Measurements from ENCODE around the gene NPBWR2.

- TF ChIP-seq CTCF (IDR thresholded peaks at IDR 0.05) (no peak), ZFX (IDR thresholded peaks at IDR 0.05; ENCODE audit: borderline replicate concordance) (no peak)
These were observed 4.6 kb downstream of the NPBWR2 start for GRCh38 chr20:64102647-64103354.

All from 22Rv1 (cell line).